HUES48 (cell line): ENCODE results near the gene P2RX7.
"Not testable (repeated sequence)": the region's sequence is repeated elsewhere in the genome, so short reads cannot be mapped to it uniquely, and the experiment has no call there.

Experiments
- H3K27ac ChIP-seq: one replicate; pipeline ENCODE4 v1.7.0; 2013; ENCODE audit warnings: low read depth, low read length, inconsistent platforms
- H3K27me3 ChIP-seq: 2 replicates; pipeline ENCODE4 v1.6.1; 2013; ENCODE audit warnings: mild to moderate bottlenecking, low read length; ENCODE audit not compliant: control insufficient read depth, insufficient read depth
- H3K36me3 ChIP-seq: 2 replicates; pipeline ENCODE4 v1.6.1; 2013; ENCODE audit warnings: low read length; ENCODE audit not compliant: control insufficient read depth, insufficient read depth
- H3K4me1 ChIP-seq: 2 replicates; pipeline ENCODE4 v1.6.1; 2013; ENCODE audit warnings: mild to moderate bottlenecking, low read length; ENCODE audit not compliant: control insufficient read depth, insufficient read depth
- H3K4me3 ChIP-seq: 2 replicates; pipeline ENCODE4 v1.5.1; 2013; ENCODE audit warnings: mild to moderate bottlenecking, low read depth, low read length
- H3K9ac ChIP-seq: 2 replicates; pipeline ENCODE4 v1.6.1; 2013; ENCODE audit warnings: mild to moderate bottlenecking, low read depth, low read length, moderate library complexity
- H3K9me3 ChIP-seq: 2 replicates; pipeline ENCODE4 v1.6.1; 2013; ENCODE audit warnings: low read length; ENCODE audit not compliant: control insufficient read depth, insufficient read depth

Gene P2RX7

DNA sequence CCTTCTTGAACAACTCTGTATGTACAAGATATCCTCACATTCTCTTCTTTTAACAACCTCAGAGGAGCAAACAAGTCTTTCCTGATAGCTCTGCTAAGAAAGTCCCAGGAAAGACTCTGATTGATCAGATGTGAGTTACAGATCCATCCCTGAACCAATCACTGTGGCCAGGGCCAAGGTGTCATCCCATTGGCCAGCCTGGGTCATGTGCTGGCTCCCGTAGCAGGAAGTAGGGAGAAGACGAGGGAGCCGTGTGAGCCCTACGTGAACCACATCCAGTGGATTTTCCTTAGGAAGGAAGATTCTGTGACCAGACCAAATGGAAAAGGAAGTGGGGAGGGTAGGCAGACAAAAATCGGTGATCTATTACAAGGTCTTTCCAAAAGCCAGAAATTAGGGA, 5.6 kb downstream of the P2RX7 start:
- Histone ChIP-seq H3K9ac (no peak overlapping the region), H3K9me3 (no peaks in the 10 kb centered on the region), H3K36me3 (no peaks in the 10 kb centered on the region), H3K4me3 (no peak overlapping the region), H3K27ac (no peak overlapping the region), H3K27me3 (no peaks in the 10 kb centered on the region), H3K4me1 (no peaks in the 10 kb centered on the region)

DNA sequence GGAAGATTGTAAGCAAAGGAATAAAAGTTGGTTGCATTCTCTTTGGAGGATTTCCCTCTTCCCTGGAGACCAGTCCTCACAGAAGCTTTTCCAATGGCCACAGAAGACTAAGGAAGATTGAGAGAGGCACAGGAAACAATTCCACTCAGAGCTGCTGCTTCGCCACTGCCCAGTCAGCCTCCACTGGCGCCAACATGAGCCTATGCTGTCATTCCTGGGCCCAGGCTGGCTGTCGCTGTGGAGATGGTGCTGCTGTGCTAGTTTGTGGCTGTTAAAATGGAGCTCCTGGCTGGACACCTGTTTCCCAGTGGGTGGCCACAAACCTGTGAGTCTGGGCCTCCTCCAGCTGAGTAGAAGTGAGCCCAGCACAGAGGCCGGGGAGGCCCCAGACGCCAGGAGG, 6.6 kb downstream of the P2RX7 start:
- Histone ChIP-seq H3K9ac (no peak overlapping the region), H3K4me1 (no peaks in the 10 kb centered on the region), H3K9me3 (no peaks in the 10 kb centered on the region), H3K36me3 (no peaks in the 10 kb centered on the region), H3K27ac (no peak overlapping the region), H3K27me3 (no peaks in the 10 kb centered on the region), H3K4me3 (no peak overlapping the region)

DNA sequence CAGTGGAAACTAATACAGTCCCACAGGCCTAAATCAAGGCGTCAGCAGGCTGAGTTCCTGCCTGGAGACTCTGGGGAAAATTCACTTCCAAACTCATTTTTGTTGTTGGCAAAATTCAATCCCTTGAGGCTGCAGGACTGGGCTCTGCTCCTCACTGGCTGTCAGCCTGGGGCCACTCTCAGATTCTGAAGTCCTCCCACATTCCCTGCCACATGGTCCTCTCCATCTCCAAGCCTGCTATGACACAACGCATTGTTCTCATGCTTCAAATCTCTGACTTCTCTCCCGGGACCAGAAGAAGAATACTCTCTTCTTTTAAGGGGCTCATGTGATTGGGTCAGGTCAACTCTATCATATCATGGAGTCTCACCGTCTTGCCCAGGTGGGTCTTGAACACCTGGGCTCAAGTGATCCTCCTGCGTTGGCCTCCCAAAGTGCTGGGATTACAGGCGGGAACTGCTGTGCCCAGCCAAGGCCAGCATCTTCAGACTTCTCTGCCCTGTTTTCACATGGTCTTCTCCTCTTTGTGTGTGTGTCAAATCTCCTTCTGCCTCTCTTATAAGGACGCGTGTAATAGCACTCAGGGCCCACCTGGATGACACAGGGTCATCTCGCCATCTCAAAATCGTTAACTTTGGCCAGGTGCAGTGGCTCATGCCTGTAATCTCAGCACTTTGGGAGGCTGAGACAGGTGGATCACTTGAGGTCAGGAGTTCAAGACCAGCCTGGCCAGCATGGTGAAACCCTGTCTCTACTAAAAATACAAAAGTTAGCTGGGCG, 9.7 kb downstream of the P2RX7 start:
- Histone ChIP-seq H3K36me3 (no peaks in the 10 kb centered on the region), H3K4me1 (no peaks in the 10 kb centered on the region), H3K27ac (no peak overlapping the region), H3K9me3 (no peaks in the 10 kb centered on the region), H3K27me3 (no peaks in the 10 kb centered on the region), H3K9ac (no peak overlapping the region), H3K4me3 (no peak overlapping the region)

DNA sequence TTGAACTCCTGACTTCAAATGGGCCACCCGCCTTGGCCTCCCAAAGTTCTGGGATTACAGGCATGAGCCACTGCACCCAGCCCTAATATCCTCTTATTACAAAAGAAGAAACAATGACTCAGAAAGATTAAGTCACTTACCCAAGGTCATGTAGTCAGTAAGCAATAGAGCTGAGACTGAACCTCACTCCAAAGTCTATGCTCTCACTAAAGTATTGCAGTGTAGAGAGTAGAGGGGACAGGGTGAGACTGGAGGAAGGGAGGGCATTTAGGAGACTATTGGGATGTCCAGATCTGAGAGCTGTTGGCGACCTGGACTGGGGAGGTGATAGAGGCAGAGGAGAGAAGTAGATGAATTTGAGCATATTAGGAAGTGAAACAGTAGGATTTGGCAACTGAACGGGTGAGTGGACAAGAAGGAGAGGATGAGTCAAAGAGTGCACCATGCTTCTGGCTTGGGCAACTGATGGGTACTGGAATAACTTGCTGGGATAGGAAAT, 11.8 kb downstream of the P2RX7 start:
- Histone ChIP-seq H3K9me3 (no peaks in the 10 kb centered on the region), H3K27ac (no peak overlapping the region), H3K4me3 (no peak overlapping the region), H3K36me3 (no peaks in the 10 kb centered on the region), H3K27me3 (no peaks in the 10 kb centered on the region), H3K4me1 (no peaks in the 10 kb centered on the region), H3K9ac (no peak overlapping the region)

DNA sequence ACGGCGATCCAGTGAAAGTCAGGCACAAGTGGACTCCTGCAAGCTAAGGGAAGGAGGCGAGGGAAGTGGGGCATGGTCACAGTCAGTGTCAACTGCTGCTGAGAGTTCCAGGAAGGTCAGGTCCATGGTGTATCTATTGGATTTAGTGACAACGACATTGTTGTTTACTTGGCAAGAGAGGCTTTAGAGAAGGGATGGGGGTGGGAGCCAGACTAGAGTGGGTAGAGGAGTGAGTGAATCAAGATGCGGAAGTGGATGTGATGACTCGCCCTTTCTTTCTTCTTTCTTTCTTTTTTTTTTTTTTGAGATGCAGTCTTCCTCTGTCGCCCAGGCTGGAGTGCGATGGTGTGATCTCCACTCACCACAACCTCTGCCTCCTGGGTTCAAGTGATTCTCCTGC, 12.5 kb downstream of the P2RX7 start:
- Histone ChIP-seq H3K27me3 (no peaks in the 10 kb centered on the region), H3K27ac (no peak overlapping the region)

DNA sequence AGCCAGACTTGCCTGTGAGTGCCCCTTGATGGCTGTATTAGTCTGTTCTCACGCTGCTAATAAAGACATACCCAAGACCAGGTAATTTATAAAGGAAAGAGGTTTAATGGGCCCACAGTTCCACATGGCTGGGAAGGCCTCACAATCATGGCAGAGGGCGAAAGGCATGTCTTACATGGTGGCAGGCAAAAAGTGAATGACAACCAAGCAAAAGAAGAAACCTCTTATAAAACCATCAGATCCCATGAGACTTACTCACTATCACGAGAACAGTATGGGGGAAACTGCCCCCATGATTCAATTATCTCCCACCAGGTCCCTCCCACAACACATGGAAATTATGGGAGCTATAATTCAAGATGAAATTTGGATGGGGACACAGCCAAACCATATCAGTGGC, 16.6 kb downstream of the P2RX7 start:
- H3K9me3 ChIP-seq, H3K27me3 ChIP-seq, H3K36me3 ChIP-seq, H3K27ac ChIP-seq, H3K4me1 ChIP-seq, H3K4me3 ChIP-seq, H3K9ac ChIP-seq: not testable (repeated sequence)

More for the DNA sequence above, 12.5 kb downstream of the P2RX7 start:
- Histone ChIP-seq H3K9ac (no peak overlapping the region), H3K36me3 (no peaks in the 10 kb centered on the region), H3K9me3 (no peaks in the 10 kb centered on the region), H3K4me1 (no peaks in the 10 kb centered on the region), H3K4me3 (no peak overlapping the region)

DNA sequence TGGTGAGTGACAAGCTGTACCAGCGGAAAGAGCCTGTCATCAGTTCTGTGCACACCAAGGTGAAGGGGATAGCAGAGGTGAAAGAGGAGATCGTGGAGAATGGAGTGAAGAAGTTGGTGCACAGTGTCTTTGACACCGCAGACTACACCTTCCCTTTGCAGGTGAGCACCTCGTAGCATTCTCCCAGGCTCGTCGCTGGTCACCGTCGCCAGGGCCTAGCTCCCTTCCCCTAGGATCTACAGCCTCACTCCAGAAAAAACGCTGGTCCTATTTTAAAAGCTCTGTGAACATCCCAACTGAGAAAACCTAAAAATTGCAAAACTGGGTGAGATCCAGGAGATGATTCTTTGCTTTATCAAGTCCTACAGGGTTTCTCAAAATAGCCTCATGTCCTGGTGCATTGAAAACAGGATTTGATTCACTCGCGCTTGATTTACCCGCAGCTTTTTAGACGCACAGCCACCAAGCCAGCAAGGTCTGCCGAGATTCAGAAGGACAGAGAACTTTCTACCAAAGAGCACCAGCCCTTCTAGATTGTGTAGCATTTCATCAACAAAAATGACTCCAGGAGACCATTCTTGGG, 22.2 kb downstream of the P2RX7 start:
- Histone ChIP-seq H3K36me3 (no peaks in the 10 kb centered on the region), H3K27me3 (no peaks in the 10 kb centered on the region), H3K4me1 (peaks cover 6% of the 10 kb centered on the region), H3K4me3 (no peak overlapping the region), H3K9me3 (no peaks in the 10 kb centered on the region), H3K9ac (no peak overlapping the region), H3K27ac (no peak overlapping the region)

DNA sequence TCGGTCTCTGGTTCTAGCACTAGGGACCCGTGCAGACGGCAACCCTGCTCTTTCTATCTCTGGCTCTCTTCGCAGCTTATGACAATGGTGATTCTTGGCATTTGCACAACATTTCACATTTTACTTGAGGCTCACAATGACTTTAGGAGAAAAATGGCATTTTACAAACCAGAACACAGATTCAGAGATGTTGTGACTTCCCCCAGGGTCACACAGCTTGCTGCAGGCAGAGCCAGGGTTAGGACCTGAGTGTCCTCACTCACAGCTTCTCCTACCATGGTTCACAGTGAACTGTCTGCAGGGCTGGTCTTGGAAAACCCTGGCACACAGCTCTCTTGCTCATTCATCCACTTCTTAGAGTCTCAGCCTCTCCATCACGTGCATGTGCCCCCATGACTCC, 23.7 kb downstream of the P2RX7 start:
- no peaks in the 10 kb centered on the region for H3K9me3 ChIP-seq
- peak overlapping the region; percentile 47 for H3K27ac ChIP-seq
- H3K36me3 ChIP-seq = no peaks in the 10 kb centered on the region
- peaks cover 6% of the 10 kb centered on the region for H3K4me1 ChIP-seq
- no peak overlapping the region for H3K4me3 ChIP-seq
- no peak overlapping the region for H3K9ac ChIP-seq
- H3K27me3 ChIP-seq = no peaks in the 10 kb centered on the region

DNA sequence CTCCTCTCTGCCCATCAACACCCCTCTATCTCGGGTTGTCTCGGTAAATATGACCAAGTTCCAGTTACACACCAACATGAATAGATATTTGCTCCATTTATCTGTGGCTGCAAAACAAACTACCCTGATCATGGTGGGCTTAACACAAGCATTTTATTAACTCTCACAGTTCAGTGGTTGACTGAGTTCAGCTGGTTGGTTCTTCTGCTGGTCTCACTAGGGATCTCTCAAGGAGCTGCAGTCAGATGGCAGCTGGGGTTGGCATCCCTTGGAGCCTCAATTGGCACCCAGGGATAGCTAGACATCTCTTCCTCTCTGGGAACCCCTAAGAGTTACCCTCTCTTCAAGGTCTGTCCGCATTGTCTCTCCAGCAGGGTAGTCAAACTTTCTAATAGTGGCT, 25.4 kb downstream of the P2RX7 start:
- no peak overlapping the region for H3K4me3 ChIP-seq
- H3K27ac ChIP-seq = no peak overlapping the region
- H3K9me3 ChIP-seq = no peaks in the 10 kb centered on the region
- peaks cover 6% of the 10 kb centered on the region for H3K4me1 ChIP-seq
- no peak overlapping the region for H3K9ac ChIP-seq
- H3K36me3 ChIP-seq = no peaks in the 10 kb centered on the region
- no peaks in the 10 kb centered on the region for H3K27me3 ChIP-seq

DNA sequence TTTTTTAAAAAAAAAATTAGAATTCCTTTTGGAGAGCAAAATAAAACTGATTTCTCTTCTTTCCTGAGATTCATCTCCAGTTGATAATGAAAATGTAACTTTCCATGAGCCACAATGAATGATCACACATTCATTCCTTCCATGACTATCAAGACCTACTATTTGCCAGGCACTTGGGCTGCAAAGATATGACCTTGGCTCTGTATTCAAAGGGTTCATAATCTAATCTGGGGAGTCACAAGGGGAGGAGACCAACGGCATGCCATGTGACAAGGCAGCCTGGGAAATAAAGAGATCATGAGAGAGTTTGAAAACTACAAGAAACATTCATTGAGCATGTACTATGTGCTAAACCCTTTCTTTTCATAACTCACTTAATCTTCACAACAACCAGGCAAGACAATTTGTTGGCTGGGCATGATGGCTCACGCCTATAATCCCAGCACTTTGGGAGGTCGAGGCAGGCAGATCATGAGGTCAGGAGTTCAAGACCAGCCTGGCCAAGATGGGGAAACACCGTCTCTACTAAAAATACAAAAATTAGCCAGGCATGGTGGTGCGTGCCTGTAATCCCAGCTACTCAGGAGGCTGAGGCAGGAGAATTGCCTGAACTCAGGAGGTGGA, 26.2 kb downstream of the P2RX7 start:
- H3K27me3 ChIP-seq, H3K36me3 ChIP-seq, H3K27ac ChIP-seq, H3K4me3 ChIP-seq, H3K4me1 ChIP-seq, H3K9me3 ChIP-seq, H3K9ac ChIP-seq: not testable (repeated sequence)
